ENCODE data around the gene GOLGA6A. TPM values are rescaled to one million over a fixed set of nuclear protein-coding genes. Genes with fewer than 3 reads are reported as not detected.
"Not testable (repeated sequence)": the region's sequence is repeated elsewhere in the genome, so short reads cannot be mapped to it uniquely, and the experiment has no call there.

GOLGA6A gene
- total RNA-seq (2014; rRNA removed; shearing (Covaris generic)), result not detected in 2 replicates
- not detected in 2 replicates for polyA plus RNA-seq (2014; cell fraction: nucleus; rRNA removed)

DNA sequence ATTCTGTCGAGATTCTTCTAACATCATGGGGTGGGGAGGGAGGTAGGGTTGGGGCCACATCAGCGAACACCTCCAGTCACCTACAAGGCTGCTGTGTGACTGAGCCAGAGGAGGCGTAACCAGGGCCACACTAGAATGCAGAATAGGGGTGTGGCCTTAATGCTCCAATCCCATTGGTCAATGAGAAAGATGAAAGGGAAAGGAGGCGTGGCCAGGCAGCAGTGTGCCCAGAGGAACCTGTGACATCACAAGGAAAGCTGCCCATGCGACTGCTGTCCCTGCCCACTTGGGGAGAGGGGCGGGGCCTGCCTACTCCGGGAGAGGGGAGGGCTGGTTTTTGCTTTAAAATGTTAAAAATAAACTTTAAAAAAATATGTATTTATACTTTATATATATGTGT, at the start of gene GOLGA6A:
GOLGA6A (minus strand) TSS at position 101 of the 400 bp plus-strand sequence; CDS start at position 60, 41 bp downstream.
- not testable (repeated sequence) for DNase-seq (ENCODE audit: extremely low read depth, low read depth)

- no peak for DNase-seq (ENCODE audit: extremely low read depth, low read depth)
Observed at GRCh38 chr15:74131628-74132413, 49.5 kb upstream of the GOLGA6A start.

DNA sequence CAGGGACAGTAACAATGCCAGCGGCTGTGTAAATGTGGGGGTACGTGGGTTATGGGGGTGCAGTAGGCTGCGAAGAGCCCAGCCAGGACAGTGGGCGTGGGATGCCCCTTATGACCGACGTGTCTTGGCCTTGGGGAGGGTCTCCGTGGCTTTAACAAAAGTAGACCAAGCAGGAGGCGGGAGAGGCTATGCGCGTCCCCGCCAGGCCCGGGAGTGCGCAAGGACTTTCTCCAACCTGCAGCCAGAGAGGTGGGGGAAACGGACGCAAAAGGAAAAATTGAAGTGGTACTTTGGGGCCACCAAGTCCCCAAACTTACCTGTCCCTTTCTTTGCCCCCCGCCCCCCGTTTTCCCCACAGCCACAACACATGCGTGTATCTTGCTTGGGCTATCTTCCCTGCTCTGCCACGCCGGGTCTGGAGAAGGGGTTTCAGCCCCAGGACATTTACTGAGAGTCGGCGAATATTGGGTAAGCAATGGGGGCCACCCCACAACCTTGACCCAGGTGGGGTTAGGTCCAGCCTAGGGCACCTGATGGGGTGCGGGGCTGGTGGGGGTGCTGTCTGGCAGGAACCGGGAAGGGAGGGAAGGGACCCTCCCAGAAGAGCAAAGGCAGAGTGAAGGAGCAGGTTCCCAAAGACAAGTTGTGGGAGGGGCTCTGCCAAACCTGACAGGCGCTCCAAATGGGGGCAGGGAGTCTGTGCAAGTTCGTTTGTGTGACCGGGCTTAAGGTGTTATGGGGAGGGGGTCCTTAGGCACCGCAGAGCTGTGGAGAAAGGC, 48.7 kb upstream of the GOLGA6A start:
- DNase-seq (ENCODE audit: extremely low read depth, low read depth), result no peak

- no peak for DNase-seq (ENCODE audit: extremely low read depth, low read depth)
Observed at GRCh38 chr15:74130155-74130848, 48.0 kb upstream of the GOLGA6A start, which contains the start of gene ISLR2. Gene ISLR2 (plus strand): TSS chr15:74130586. CDS start chr15:74132755, 2,169 bp downstream.

GRCh38 chr15:74129586-74130154, 47.3 kb upstream of the GOLGA6A start:
- DNase-seq (ENCODE audit: extremely low read depth, low read depth), result no peak

DNA sequence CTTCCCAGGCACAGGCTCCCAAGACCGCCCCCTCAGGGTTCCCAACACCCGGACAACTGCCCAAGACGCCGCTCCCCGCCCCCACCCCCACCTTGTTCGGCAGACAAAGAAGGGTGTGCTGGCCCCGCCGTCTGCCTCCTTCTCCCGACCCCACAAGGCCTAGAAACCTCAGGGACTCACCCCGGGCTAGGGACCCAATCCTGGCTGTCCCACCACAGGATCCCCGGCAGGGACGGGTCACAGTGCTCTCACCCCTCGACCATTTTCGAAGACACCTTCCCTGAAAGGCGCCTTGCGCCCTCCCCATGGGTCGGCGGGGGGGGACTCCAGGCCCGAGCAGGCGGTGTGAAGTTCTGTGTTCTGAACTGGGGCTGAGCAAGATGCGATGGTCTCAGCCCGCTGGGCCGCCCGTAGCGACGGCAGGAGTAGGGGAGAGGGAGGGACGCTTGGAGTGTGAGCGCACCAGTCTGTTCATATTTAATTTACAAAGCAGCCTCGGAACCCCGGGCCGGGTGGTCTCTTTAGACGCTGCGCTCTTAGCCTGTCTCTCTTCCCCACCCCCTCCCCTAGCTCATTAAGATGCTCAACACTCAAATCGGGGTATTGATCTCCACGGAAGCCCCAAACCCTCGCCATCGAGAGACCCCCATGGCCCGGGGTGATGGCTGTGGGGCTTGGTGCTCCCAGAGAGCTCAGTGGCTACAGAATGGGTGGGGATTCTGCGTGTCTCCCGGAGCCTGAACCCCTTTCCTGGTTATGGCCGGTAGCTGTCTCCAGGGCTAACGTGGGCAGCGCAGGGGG, 46.6 kb upstream of the GOLGA6A start:
- DNase-seq (ENCODE audit: extremely low read depth, low read depth), result no peak

DNA sequence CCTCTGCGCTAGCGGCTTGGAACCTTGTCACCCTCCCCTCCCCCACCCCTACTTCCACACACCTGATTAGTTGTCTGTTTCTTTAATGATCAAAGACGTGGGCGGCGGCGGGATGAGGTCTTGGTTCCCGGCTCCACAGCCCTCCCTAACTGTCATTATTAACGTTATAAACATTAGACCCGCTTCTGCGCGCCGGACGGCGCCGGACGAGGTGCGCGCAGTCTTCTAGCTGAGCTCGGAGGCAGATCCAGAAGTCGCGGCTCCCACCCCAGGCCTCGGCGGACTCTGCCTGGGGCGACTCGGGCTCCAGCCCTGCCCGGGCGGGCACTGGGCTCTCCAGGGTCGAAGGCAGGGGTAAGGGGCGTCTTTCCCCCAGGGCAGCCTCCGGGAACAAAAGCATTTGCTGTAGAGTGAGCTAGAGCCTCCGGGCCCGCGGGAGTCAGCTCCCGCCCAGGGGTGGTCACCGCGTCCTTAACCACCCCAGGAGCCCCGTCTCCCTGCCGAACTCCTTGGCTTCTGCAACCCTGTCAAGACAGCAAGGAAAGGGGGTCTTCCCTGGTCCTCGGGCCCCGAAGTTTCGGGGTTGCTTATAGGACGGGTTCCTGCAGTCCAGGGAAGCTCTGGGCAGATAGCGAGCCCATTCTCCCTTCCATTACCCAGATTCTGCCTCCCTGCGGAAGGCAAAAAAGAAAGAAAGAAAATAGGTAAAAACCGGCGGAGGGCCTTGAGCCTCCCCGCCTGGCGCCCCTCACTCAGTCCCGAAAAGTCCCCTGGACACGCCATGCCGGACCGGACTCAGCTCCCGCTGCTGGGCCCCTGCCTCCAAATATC, 45.8 kb upstream of the GOLGA6A start:
- no peak for DNase-seq (ENCODE audit: extremely low read depth, low read depth)

DNA sequence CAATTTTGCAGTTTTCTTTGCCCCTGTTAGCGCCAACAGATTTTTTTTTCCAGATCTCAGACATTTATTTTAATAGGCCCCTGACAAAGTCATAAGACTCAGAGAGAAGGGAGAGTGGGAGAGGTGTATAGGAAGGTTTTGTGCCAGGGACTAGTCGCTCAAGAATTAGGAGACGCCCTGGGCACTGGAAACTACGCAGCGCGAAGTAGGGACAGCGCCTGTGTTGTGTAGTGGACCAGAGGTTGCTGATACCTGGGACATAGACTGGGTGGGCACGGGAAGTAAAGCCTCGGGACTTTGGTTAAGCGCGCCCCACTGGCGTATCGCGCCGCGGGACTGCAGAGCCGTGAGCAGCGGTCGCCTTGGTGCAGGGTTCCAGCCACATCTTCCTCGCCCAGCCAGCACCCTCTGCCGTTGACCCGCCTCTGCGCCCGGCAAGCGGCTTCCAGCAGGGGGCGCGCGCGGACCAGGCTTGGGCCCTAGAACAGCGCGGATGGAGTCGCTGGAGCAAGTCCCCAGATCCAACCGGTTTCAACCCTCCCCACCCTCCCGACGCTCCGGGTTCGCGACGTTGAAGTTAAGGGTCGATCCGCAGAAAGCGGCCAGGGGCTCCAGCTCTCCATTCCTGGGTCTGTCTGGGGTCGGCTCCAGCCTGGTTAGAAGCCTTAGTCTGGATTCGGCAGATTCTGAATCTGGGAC, 45.1 kb upstream of the GOLGA6A start:
- DNase-seq (ENCODE audit: extremely low read depth, low read depth), result peak; percentile 71

DNA sequence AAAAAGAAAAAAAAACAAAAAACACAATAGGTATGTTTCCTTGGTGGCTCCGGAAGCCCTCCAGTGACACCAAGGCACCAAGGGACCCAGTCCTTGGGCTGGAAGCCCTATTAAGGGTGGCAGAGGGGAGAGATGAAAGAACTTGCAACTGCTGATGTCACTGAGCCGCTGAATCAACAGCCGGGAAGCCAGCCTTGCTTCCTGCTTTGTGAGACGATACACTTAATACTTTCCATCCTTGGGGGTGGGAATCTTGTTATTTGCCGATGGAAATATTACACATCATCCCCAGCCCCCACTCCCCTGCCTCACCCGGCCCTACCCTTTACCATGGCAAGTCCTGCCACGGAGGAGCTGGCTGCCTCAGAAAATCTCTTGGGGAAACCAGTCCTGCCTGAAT, 42.4 kb upstream of the GOLGA6A start:
- no peak for DNase-seq (ENCODE audit: extremely low read depth, low read depth)

DNA sequence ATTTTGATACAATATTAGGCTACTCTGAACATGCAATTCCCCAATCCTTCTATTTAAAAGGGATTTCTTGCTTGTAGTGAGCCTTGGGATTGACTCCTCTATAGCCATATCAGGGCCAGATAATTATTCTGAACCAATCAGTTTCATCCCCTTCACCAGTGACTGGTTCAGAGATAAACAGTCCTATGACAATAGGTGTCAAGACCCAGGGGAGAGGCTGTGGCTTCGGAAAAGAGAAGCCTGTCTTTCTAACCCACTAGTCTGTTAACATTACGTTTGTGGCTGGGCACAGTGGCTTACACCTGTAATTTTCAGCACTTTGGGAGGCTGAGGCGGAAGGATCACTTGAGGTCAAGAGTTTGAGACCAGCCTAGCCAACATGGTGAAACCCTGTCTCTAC, 41.8 kb upstream of the GOLGA6A start:
- no peak for DNase-seq (ENCODE audit: extremely low read depth, low read depth)

GRCh38 chr15:74123658-74124057, 41.3 kb upstream of the GOLGA6A start:
- DNase-seq (ENCODE audit: extremely low read depth, low read depth), result no peak

DNA sequence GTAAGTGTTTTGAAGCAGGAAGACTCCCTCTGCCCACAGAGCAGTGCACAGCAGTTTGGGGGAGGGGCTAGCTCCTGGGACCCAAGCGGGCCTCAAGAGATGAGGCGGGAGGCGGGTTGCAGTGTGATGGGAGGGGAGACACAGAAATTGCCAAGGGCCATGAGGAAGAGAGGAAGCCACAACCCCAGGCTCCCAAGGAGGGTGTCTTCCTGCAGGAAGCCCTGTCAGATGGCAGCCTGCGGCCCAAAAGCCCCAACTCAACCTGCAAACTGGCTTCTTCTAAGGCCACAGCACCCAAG, 40.7 kb upstream of the GOLGA6A start:
- DNase-seq (ENCODE audit: extremely low read depth, low read depth), result no peak

DNA sequence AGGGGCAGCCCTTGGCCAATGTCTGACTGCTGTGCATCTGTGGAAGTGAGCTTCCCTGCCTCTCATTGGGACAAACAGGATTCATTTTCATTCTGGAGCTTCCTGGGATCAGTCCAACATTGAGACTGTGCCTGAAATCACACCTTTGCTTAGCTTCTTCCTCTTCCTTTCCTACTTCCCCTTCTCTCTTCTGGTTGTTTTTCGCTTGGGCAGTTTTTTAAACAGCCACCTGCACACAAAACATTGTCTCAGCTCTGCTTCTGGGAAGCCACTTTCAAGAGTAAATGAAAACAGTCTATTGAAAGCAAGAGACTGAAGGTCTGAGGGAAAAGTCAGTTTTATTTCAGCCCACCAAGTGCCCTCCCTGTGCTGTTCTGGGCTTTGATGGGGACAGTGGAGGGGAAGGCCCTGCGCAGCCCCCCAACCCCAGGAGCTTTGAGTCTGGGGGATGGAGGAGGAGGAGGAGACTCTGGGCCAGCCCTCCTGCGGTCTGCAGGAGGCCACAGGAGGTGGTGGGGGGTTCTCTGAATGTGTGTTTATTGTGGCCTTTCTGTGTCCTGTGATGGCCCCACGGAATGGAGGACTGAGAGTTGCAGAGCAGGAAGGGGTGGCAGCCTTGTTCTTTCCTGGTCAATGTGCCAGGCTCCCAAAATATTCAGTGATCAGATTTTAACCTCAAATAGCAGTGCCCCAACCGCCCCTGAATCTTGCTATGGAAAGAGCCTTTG, 40.2 kb upstream of the GOLGA6A start:
- no peak for DNase-seq (ENCODE audit: extremely low read depth, low read depth)

DNA sequence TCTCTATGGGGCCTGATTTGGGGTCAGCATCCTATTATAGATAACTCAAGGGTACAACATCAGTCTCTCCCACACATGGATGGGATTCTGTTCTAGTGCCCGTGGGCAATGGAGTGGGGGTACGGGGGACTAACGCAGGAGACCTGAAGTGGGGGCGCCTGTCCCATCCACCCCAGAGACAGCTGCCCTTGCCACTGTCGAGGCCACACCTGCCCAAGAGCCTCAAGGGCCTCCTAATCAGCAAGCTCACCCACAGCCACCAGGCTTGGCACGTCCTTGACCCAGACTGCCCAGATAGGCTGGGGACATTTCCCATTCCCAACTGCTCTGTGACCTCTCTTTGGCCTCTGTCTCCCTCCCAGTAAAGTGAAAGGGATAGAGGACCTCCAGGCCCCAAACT, 39.5 kb upstream of the GOLGA6A start:
- no peak for DNase-seq (ENCODE audit: extremely low read depth, low read depth)

- no peak for DNase-seq (ENCODE audit: extremely low read depth, low read depth)
Observed at GRCh38 chr15:74121039-74121438, 38.7 kb upstream of the GOLGA6A start.

DNA sequence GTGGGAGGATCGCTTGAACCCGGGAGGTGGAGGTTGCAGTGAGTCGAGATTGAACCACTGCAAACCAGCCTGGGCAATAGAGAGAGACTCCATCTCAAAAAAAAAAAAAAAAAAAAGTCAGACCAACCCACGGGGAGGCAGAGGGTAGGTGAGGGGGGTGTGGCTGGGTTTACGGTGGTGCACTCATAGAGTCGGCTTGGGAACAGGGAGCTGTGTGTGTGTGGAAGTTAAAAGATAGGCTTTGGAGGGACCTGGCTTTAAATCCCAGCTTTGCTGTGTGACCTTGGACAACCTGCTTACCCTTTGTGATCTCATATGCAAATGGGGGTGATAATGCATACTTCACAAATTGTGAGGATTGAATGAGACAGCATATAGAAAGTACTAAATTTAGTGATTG, 38.1 kb upstream of the GOLGA6A start:
- DNase-seq (ENCODE audit: extremely low read depth, low read depth), result no peak

DNA sequence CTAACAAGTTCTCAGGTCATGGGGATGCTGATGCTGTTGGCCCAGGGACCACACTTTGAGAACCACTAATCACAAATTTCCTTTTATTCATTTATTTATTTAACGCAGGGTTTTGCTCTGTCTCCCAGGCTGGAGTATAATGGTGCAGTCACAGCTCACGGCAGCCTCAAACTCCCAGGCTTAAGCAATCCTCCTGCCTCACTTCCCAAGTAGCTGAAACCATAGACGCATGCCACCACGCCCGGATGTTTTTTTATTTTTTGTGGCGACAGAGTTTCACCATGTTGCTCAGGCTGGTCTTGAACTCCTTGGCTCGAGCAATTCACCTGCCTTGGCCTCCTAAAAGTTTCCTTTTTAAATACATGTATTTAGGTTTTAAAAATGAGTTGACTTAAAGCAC, 27.4 kb upstream of the GOLGA6A start:
- DNase-seq (ENCODE audit: extremely low read depth, low read depth), result no peak

DNA sequence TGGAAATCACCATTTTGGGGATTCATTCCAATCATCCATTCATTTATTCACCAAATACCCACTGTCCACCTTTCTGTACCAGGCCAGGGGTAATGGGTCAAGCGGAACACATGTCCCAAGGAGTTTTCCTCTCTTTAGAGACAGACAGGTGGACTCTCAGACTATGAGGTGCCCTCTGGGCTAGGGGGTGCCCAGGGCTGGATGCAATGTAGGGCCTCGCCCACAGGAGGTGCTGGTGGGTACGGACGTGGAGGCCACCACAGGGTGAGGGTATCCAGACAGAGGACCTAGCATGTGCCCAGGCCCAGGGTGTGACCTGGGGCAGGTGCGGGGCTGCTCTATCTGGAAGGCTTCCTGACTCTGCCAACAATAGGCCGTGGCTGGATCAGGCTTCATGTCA, 26.3 kb upstream of the GOLGA6A start:
- DNase-seq (ENCODE audit: extremely low read depth, low read depth), result not testable (repeated sequence)

Measured in NCI-H460 (cell line).